ENCODE results near the gene PDE3B.

The PDE3B gene

DNA sequence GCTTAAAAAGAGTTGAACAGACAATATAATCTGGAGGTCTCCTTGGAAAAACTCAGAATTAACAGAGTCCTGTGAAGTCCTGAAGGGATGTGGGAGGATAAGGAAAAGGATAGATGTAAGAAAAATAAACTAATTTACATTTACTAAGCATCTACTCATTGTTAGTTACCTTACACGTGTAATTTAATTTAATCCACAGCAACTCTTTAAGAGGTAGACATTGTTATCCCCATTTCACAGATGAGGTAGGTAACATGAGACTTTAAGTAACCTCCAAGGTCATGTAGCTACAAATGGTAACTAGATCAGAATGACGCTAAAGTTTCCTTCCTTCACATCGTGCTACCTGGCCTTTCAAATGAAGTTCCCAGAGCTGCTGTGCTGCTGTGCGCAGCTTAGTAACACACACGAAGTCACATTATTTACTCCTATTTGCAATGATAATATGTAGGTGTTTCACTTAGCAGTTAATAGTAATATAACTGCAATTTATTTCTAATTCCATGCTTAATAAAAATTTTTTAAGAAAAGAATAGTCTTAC is 5.7 kb upstream of the PDE3B start:
- ChIA-PET POLR2A (no interaction called here), CTCF (no interaction called here)

DNA sequence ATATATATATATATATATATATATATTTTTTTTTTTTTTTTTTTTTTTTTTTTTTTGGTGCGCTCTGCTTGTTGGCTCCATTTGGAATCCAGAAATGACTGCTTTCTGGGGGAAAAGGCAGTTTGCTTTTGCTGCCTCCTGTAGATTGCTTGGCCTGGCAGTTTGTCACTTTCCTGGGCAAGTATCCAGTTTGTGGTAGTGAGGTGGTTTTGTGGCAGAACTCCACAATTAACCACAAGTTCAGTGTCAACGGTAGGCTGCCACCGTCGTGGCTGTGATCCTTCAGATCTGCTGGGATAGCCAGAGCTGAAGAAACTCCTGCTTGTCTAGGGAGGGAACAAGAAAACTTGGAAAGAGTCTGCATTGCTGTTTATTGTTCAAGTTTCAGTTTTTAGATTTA is 5.0 kb upstream of the PDE3B start:
- CTCF ChIA-PET = no interaction called here
- TF ChIP-seq, protein P1, sequence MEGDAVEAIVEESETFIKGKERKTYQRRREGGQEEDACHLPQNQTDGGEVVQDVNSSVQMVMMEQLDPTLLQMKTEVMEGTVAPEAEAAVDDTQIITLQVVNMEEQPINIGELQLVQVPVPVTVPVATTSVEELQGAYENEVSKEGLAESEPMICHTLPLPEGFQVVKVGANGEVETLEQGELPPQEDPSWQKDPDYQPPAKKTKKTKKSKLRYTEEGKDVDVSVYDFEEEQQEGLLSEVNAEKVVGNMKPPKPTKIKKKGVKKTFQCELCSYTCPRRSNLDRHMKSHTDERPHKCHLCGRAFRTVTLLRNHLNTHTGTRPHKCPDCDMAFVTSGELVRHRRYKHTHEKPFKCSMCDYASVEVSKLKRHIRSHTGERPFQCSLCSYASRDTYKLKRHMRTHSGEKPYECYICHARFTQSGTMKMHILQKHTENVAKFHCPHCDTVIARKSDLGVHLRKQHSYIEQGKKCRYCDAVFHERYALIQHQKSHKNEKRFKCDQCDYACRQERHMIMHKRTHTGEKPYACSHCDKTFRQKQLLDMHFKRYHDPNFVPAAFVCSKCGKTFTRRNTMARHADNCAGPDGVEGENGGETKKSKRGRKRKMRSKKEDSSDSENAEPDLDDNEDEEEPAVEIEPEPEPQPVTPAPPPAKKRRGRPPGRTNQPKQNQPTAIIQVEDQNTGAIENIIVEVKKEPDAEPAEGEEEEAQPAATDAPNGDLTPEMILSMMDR (IDR thresholded peaks at IDR 0.05; ENCODE audit: insufficient read depth, low read length, missing control alignments) = no peak
- no peak overlapping the region for H3K4me3 ChIP-seq (ENCODE audit: low read depth, low read length)
- no peak for DNase-seq (ENCODE audit: low read depth, low spot score)
- POLR2A ChIA-PET = no interaction called here

More for the DNA sequence above, 5.7 kb upstream of the PDE3B start:
- TF ChIP-seq, protein P1 (IDR thresholded peaks at IDR 0.05; ENCODE audit: insufficient read depth, low read length, missing control alignments) = no peak
- DNase-seq (ENCODE audit: low read depth, low spot score) = no peak
- no peak overlapping the region for H3K4me3 ChIP-seq (ENCODE audit: low read depth, low read length)

DNA sequence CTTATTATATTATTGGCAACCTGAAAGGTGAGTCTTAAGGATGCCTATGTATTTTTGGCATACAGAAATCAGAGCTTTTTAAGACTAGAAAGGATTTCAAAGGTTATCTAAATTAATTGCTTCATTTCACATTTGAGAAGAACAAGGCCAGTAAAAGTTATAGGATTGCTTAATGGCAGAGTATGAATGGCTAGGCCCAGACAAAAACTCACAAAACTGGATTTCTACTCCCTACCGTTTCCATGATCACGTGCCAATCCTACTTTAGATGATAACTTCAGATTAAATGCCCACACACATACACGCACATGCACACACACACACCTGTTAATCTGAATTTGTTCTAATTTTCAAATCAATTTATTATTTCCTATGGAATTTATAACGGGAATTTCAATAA is 1.8 kb upstream of the PDE3B start:
- POLR2A ChIA-PET = no interaction called here
- no peak overlapping the region for H3K4me3 ChIP-seq (ENCODE audit: low read depth, low read length)
- no peak for DNase-seq (ENCODE audit: low read depth, low spot score)
- CTCF ChIA-PET = no interaction called here
- TF ChIP-seq, protein P1 (IDR thresholded peaks at IDR 0.05; ENCODE audit: insufficient read depth, low read length, missing control alignments) = no peak

DNA sequence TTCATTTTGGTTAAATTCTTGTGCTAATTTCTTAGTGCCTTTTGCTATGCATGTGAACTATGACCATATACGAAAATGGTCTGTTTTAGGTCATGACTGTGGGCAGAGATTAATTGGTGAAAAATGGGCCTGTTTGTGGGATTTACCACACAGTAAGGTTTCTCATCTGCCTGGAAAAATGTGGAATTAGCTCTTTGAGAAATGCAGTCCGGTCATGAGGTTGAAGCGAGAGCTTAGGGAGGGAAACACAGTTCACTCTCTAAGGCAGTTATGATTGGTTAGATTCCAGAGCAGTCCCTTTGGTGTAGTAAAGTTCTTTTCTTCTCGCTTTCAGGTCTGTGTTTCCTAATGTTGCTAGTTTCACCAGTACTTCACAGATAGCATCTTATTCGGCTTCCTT is 1.2 kb upstream of the PDE3B start:
- TF ChIP-seq, protein P1 (IDR thresholded peaks at IDR 0.05; ENCODE audit: insufficient read depth, low read length, missing control alignments) = no peak
- CTCF ChIA-PET = no interaction called here
- DNase-seq (ENCODE audit: low read depth, low spot score) = no peak
- POLR2A ChIA-PET = no interaction called here
- no peak overlapping the region for H3K4me3 ChIP-seq (ENCODE audit: low read depth, low read length)

DNA sequence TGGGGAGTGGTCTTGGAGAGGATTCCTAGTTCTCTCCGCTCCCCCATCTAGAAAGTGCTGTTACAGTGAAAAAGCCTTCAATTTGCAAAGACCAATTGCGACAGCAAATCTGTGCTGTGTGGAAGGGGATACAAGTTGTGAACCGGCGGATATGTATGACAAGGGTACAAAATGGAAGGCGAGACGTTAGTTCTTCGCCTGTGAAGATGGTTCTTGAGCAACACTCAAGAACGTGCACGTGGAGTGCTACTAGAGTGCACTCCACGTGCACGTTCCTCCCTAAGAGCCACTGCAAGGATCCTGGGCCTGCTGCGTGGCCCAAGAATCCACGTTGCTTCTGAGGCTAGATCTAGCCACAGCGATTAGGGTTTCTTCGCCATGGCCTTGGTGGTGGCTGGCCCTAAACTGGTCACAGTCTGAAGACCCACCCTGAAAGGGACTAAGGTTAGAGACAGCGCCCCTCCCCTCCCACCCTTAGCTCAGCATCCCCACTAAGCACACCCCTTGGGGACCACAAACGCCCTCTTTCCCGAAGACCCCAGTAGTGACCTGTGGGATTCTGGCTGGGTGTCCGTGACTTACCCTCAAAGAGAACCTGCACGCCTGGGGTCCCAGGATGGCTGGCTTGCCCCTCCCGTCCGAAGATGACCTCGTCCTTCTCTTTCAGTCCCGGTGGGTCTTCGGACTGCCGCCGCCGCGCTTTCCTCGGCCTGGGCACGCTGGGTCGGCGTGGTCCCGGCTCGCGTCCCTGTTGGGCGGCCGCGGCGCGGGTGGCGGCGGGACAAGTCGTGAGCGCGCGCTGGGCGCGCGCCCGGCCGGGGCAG is 519 bp upstream of the PDE3B start:
- H3K4me3 ChIP-seq (ENCODE audit: low read depth, low read length) = peak overlapping the region; percentile 59
- CTCF ChIA-PET = no interaction called here

More for the DNA sequence above, 519 bp upstream of the PDE3B start:
- no peak for DNase-seq (ENCODE audit: low read depth, low spot score)
- POLR2A ChIA-PET = no interaction called here
- TF ChIP-seq, protein P1 (IDR thresholded peaks at IDR 0.05; ENCODE audit: insufficient read depth, low read length, missing control alignments) = no peak

Data from AG04449 (cell line).